Measurements from ENCODE around the gene PPP1R2.

DNA sequence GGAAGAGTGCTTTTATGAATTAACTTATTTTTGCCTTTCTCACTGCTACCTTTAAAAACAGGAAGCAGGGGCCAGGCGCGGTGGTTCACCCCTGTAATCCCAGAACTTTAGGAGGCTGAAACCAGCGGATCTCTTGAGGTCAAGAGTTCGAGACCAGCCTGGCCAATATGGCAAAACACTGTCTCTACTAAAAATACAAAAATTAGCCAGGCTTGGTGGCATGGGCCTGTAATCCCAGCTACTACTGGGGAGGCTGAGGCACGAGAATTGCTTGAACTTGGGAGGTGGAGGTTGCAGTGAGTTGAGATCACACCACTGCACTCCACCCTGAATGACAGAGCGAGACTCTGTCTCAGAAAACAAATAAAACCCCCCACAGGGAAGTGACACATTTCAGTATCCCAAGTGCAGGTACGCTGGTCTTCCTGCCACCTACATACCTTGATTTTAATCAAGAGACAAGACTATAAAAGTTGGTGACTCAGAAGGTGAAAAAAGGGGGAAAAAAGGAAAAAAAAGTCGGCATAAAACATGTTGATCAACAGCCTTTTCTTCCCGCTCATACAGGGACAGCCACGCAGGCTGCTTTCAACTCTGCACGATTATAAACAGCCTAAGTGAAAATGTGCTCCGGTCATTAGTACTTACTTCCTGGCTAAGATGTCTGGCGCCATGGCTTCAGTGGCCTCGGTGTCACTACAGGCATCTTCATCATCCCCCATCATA, 18.8 kb downstream of the PPP1R2 start:
- TF ChIP-seq POLR2AphosphoS5 (IDR thresholded peaks at IDR 0.05): no peak
- TF ChIP-seq CTCF (IDR thresholded peaks at IDR 0.05 in 8 of 11, conservative IDR thresholded peaks at IDR 0.05 in 3 of 11): no peak

All from spleen (tissue), 7 donors.